Smooth muscle cell of the brain vasculature (primary cell): ENCODE results near the gene LMNTD1.
"Not testable (repeated sequence)": the region's sequence is repeated elsewhere in the genome, so short reads cannot be mapped to it uniquely, and the experiment has no call there.

Experiments used
- DNase-seq: peaks from one replicate; pipeline ENCODE4 v3.0.0-alpha.2; 2012; ENCODE audit warnings: low read depth, low spot score

The LMNTD1 gene

GRCh38 chr12:25433024-25433423 lies 120.1 kb downstream of the LMNTD1 start:
- no peak for DNase-seq

GRCh38 chr12:25427337-25428249 lies 125.5 kb downstream of the LMNTD1 start:
- no peak for DNase-seq

GRCh38 chr12:25426821-25427220 lies 126.3 kb downstream of the LMNTD1 start:
- DNase-seq = not testable (repeated sequence)
